Activated naive CD8-positive, alpha-beta T cell treated with anti-CD3 and anti-CD28 coated beads, Interleukin-2, amount 10 ng/mL, durations not matched to agents 7 days and 5 days (primary cell): Measurements from ENCODE around the gene SPEF2. TPM values are rescaled to one million over a fixed set of nuclear protein-coding genes. Genes with fewer than 3 reads are reported as not detected.

Source experiments
- ATAC-seq: fragments of 150-1000 bp; cut with Tn5 transposase; one replicate; pipeline ENCODE4 v1.10.0; 2021; ENCODE audit warnings: low read depth, moderate library complexity
- POLR2A ChIA-PET: fragments of 350-600 bp; sonication (Branson Sonifier 250); formaldehyde crosslinking; loops from one replicate; lab custom pipeline; 2021; ENCODE audit warnings: antibody characterized with exemption; lab: Charles Lee
- DNase-seq: peaks from one replicate; pipeline ENCODE4 v3.0.0; 2021
- H3K27ac Mint-ChIP-seq: one replicate; pipeline ENCODE4 v1.8.0; 2022; ENCODE audit warnings: mild to moderate bottlenecking, mixed read lengths
- H3K27me3 Mint-ChIP-seq: one replicate; pipeline ENCODE4 v1.8.0; 2022; ENCODE audit warnings: mild to moderate bottlenecking, moderate library complexity, mixed read lengths
- H3K36me3 Mint-ChIP-seq: one replicate; pipeline ENCODE4 v1.8.0; 2021; ENCODE audit warnings: mild to moderate bottlenecking, mixed read lengths
- H3K4me1 Mint-ChIP-seq: one replicate; pipeline ENCODE4 v1.8.0; 2021; ENCODE audit warnings: mixed read lengths
- H3K4me3 Mint-ChIP-seq: one replicate; pipeline ENCODE4 v1.8.0; 2022; ENCODE audit warnings: mild to moderate bottlenecking, moderate library complexity, mixed read lengths
- H3K9me3 Mint-ChIP-seq: one replicate; pipeline ENCODE4 v1.8.0; 2021; ENCODE audit warnings: mixed read lengths
- total RNA-seq, 2 experiments: library from RNA; stranded (reverse); gene quantifications; one replicate each; pipeline ENCODE4 v1.2.3, GENCODE V29; 2021

Gene SPEF2
- total RNA-seq, 2 experiments from 2014 or later, result 13.7 to 17.8 TPM

DNA sequence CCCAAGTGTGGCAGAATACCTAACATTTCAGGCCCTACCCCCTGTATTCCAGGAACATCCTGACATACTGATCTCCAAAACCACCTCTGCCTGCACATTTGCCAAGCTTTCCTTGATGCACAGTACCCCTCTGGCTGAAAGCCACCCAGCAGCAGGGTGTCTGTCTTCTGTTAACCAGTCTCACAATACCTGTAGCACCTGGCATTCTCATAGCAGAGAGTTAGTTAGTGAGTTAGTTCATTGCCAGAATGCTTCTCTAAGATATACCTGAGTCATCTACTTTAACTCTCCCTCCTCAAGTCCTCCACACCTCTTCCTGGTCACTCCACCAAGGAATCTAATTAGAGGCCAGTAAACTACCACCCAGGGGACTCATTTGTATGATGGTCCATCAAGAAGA lies 192.9 kb downstream of the SPEF2 start:
- POLR2A ChIA-PET, result interaction anchor here (0.7 to 3.4 kb wide), 4 partner anchors 12 to 48 kb away, joined by 3 to 16 read pairs (median 4); no protein-coding TSS in a partner anchor
- Mint-ChIP-seq H3K9me3 (no peaks in the 10 kb centered on the region), H3K4me3 (peak overlapping the region; percentile 18), H3K4me1 (peaks cover 23% of the 10 kb centered on the region), H3K27me3 (no peaks in the 10 kb centered on the region), H3K36me3 (peaks cover 6% of the 10 kb centered on the region), H3K27ac (peak overlapping the region; percentile 80)
- DNase-seq (no peak), ATAC-seq (peak; percentile 14)

DNA sequence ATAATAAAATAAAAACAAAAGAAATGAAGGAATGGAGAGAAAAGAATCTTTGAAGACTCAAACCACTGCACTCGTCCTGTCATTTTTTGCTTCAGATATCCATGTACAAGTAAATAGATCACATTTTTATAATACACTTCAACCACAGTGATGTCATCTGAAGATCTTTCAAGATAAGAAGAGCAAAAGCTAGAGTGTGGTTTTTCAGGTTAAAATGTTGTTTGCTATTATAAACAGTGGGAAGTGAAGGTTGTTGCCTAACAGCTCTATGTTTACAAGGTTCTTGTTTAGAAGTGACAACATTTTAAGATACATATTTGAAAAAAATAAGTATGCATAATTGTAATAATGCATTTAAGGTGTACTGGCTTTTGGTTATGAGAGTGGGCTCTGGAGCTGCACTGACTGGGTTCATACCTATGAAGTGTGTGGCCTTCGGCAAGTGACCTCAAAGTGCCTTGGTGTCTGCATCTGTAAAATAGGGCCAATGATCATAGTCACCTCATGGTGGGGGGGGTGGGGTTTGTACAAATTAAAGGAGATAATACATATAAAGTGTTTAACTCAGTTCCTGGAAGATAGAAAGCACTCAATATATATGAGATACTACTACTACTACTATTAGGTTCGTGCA lies 193.6 kb downstream of the SPEF2 start:
- DNase-seq (no peak), ATAC-seq (peak; percentile 57)
- Mint-ChIP-seq H3K36me3 (peaks cover 6% of the 10 kb centered on the region), H3K27ac (peak overlapping the region; percentile 78), H3K4me1 (peaks cover 23% of the 10 kb centered on the region), H3K4me3 (peak overlapping the region; percentile 54), H3K27me3 (no peaks in the 10 kb centered on the region), H3K9me3 (no peaks in the 10 kb centered on the region)
- POLR2A ChIA-PET, result interaction anchor here (0.7 to 3.4 kb wide), 6 partner anchors 11 to 48 kb away, joined by 3 to 16 read pairs (median 4); no protein-coding TSS in a partner anchor

DNA sequence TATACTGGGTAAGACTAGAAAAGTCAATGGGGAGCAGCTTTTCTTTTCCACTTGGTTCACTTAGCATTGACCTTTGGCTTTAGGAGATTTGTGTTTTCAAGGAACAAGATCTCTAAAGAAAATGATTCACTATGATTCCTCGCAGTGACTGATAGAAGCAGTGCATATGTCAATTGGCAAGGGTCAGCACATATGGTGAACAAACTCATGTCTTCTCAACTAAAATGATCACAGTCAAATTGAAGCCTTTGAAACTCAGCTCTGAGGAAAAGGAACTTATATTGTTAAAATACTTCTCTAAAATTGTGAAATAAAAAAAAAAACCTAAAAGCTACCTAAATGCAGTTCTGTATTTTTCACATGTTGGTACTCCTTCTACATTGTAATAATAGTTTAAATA lies 195.9 kb downstream of the SPEF2 start:
- Mint-ChIP-seq H3K36me3 (peaks cover 4% of the 10 kb centered on the region), H3K9me3 (no peaks in the 10 kb centered on the region), H3K4me3 (no peak overlapping the region), H3K27ac (no peak overlapping the region), H3K4me1 (peaks cover 18% of the 10 kb centered on the region), H3K27me3 (no peaks in the 10 kb centered on the region)
- POLR2A ChIA-PET, result interaction anchor here (1.1 to 3.4 kb wide), 2 partner anchors 9 to 13 kb away, joined by 3 to 16 read pairs; no protein-coding TSS in a partner anchor
- ATAC-seq (no peak), DNase-seq (no peak)

DNA sequence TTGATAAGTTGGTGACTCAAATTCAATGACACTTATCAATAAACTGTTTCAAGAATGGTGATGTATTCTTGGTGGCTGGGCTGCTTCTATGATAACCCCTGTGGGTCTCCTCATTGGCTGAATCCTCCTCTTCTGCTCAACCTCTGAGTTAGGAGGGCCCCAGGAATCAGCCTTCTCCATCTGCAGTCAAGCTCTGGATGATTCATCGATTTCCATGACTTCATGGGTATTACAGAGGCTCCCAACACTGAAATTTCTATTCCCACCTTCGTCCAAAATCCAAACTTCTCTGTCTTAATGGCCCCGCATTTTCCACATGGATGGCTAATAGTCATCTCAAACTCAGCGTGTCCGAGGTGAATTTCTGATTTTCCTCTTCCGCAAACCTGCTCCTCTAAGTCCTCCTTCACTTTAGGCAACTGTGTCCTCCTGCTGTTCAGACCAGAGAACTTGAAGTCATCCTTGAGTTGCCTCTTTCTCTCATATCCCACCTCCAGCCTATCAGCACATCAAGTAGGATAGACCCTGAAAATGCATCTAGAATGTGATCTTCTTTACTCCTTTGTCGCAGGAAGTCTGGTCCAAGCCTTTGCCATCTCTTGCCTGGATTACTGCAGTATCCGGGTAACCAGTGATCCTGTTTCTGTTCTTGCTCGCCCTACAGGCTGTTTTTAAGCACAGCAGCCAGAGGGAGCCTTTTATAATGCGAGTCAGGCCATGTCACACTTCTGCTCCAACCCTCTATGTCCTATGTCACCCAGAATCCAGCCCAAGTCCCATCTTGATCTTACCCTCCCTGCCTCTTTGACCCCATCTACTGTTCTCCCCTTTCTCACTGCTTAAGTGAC lies 197.7 kb downstream of the SPEF2 start:
- Mint-ChIP-seq H3K4me1 (peaks cover 28% of the 10 kb centered on the region), H3K36me3 (peaks cover 4% of the 10 kb centered on the region), H3K4me3 (no peak overlapping the region), H3K27ac (no peak overlapping the region), H3K27me3 (no peaks in the 10 kb centered on the region), H3K9me3 (no peaks in the 10 kb centered on the region)
- ATAC-seq (peak; percentile 48), DNase-seq (no peak)
- POLR2A ChIA-PET, result no interaction called here

DNA sequence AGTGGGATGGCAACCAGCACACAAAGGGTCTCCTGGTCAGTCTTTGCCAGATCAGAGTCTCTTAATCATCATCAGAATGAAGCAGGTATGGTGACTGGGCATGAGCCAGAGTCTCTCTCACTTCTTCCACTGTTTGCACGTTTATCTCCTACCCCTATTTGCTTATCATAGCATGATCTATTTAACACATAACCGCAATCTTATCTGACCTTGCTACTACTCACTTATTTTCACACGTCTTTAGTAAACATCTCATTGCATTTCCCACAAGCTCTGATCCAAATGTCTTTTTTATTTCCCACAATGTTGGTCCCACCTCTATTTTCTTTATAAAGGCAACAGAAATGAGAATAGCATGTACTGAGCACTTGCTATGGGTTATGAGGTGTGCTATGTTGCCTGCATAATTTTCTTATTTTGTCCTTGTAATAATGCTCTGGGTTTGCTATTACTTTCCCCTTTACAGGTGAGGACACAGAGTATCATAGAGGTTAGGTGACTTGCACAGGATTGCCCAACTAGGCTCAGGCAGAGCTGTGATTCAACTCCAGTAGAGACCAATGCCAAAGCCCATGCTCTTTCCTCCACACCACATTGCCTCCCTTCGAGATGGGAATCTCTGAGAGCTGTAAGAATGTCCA lies 199.3 kb downstream of the SPEF2 start:
- Mint-ChIP-seq H3K27ac (no peak overlapping the region), H3K36me3 (peaks cover 8% of the 10 kb centered on the region), H3K4me3 (no peak overlapping the region), H3K4me1 (peaks cover 29% of the 10 kb centered on the region), H3K9me3 (no peaks in the 10 kb centered on the region), H3K27me3 (no peaks in the 10 kb centered on the region)
- DNase-seq (no peak), ATAC-seq (no peak)
- POLR2A ChIA-PET, result no interaction called here

DNA sequence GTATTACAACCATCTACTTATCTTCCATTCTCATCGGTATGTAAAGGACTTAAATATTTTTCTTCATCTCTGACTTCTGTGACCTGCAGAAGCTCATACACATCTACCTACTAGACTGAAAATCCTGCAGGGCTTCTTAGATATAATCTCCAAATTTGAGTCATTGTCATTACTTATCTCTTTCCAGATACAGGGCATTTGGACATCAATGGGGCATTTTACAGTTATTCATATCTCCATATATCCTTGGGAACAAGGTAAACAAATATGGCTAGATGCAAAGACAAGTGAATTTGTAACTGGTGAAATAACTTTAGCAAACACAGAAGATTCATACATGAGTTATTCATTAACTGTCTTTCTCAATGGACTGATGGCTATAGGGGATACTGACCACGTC lies 201.4 kb downstream of the SPEF2 start:
- DNase-seq (no peak), ATAC-seq (no peak)
- H3K4me3 Mint-ChIP-seq, result no peak overlapping the region
- no peaks in the 10 kb centered on the region for H3K9me3 Mint-ChIP-seq
- no peak overlapping the region for H3K27ac Mint-ChIP-seq
- H3K4me1 Mint-ChIP-seq, result peaks cover 48% of the 10 kb centered on the region
- H3K36me3 Mint-ChIP-seq, result peaks cover 8% of the 10 kb centered on the region
- no peaks in the 10 kb centered on the region for H3K27me3 Mint-ChIP-seq
- POLR2A ChIA-PET, result interaction anchor here (0.8 to 1.4 kb wide), 2 partner anchors 16 to 35 kb away, joined by 3 to 5 read pairs; no protein-coding TSS in a partner anchor

DNA sequence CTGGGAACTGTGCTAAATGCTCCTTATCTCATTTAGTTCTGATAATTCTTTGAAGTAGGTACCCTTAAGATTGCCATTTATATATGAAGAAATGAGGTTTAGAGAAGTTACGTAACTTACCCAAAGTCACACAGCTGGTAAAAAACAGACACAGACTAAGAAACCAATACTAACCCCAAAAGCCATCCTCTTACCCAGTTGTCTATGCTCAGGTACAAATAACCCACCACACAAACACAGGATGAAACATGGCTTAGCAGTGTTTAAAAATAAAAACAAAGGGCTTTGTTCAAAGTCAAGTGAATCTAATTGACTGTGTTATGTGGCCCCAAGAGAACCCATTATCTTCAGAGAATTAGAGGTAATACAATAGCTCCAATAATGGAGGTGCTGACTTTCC lies 202.0 kb downstream of the SPEF2 start:
- peaks cover 52% of the 10 kb centered on the region for H3K4me1 Mint-ChIP-seq
- POLR2A ChIA-PET, result interaction anchor here (0.6 to 1.4 kb wide), 4 partner anchors 11 to 146 kb away, joined by 3 to 5 read pairs (median 4); partner anchors contain the start of gene IL7R
- ATAC-seq, result no peak
- no peaks in the 10 kb centered on the region for H3K9me3 Mint-ChIP-seq
- H3K36me3 Mint-ChIP-seq, result peaks cover 8% of the 10 kb centered on the region
- no peak overlapping the region for H3K27ac Mint-ChIP-seq
- H3K27me3 Mint-ChIP-seq, result no peaks in the 10 kb centered on the region
- no peak overlapping the region for H3K4me3 Mint-ChIP-seq
- DNase-seq, result no peak

DNA sequence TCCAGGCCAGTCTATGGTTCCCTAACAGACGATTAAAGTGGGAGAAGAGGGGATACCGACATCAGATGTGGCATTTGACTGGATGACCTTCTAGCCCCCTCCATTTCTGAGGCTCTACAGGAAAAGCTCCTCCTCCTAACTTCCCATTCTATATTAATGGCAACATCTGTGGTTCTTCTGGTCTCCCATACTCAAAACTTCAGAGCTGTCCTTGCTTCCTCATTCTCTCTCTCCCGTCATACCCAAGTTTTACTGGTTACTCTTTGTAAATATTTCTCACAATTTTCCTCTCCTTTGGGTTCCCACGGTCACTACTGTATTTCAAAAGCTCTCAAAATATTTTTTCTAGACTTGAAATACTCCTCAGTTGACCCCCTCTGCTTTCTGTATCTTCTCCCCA lies 203.1 kb downstream of the SPEF2 start:
- no peak overlapping the region for H3K27ac Mint-ChIP-seq
- peaks cover 11% of the 10 kb centered on the region for H3K36me3 Mint-ChIP-seq
- ATAC-seq (no peak), DNase-seq (no peak)
- H3K4me3 Mint-ChIP-seq, result no peak overlapping the region
- H3K27me3 Mint-ChIP-seq, result no peaks in the 10 kb centered on the region
- peaks cover 59% of the 10 kb centered on the region for H3K4me1 Mint-ChIP-seq
- POLR2A ChIA-PET, result interaction anchor here (1.2 to 2.4 kb wide), 5 partner anchors 10 to 36 kb away, joined by 3 to 8 read pairs (median 4); partner anchors contain the start of gene IL7R
- no peaks in the 10 kb centered on the region for H3K9me3 Mint-ChIP-seq

DNA sequence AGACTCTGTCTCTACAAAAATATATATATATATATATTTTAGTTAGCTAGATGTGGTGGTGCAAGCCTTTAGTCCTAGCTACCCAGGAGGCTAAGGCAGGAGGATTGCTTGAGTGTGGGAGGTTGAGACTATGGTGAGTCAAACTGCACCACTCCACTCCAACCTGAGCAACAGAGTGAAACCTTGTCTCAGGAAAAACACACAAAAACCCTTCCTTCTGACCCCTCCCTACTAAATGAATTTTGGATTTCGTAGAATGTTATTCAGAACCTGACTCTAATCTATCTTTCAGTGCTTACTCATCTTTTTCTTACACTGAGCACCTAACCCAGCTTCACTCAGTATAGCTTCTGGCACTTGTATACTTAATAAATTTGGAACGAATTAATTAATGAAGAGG lies 203.8 kb downstream of the SPEF2 start:
- H3K9me3 Mint-ChIP-seq, result no peaks in the 10 kb centered on the region
- H3K27ac Mint-ChIP-seq, result peak overlapping the region; percentile 20
- no peak for DNase-seq
- peak overlapping the region; percentile 72 for H3K4me3 Mint-ChIP-seq
- no peak for ATAC-seq
- no peaks in the 10 kb centered on the region for H3K27me3 Mint-ChIP-seq
- peaks cover 66% of the 10 kb centered on the region for H3K4me1 Mint-ChIP-seq
- H3K36me3 Mint-ChIP-seq, result peaks cover 11% of the 10 kb centered on the region
- POLR2A ChIA-PET, result interaction anchor here (1.2 to 3.1 kb wide), 6 partner anchors 9 to 41 kb away, joined by 4 to 16 read pairs (median 6); no protein-coding TSS in a partner anchor

DNA sequence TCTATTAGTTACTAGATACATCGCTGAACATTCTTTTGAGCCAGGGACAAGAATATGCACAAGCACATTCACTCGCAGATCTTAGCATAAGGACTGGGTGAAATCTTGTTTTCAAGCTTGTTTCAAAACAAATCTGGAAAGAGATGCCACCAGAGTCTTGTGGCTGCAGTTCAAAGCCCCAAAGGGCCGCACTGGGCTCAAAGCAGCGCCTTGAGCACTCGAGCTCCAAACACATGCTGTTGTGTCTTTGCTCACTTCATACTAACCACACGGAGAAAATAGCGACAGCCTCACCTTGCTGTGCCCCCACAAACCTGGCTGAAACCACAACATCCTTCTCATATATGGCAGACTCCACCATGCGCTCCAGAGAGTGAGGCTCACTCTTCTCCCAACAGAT lies 204.8 kb downstream of the SPEF2 start:
- POLR2A ChIA-PET, result interaction anchor here (1.2 to 3.1 kb wide), 9 partner anchors 8 to 43 kb away, joined by 3 to 16 read pairs (median 7); partner anchors contain the start of gene IL7R
- Mint-ChIP-seq H3K27me3 (no peaks in the 10 kb centered on the region), H3K27ac (peak overlapping the region; percentile 81), H3K36me3 (peaks cover 11% of the 10 kb centered on the region), H3K9me3 (no peaks in the 10 kb centered on the region), H3K4me3 (peak overlapping the region; percentile 72), H3K4me1 (peaks cover 74% of the 10 kb centered on the region)
- DNase-seq (peak; percentile 54), ATAC-seq (peak; percentile 76)

DNA sequence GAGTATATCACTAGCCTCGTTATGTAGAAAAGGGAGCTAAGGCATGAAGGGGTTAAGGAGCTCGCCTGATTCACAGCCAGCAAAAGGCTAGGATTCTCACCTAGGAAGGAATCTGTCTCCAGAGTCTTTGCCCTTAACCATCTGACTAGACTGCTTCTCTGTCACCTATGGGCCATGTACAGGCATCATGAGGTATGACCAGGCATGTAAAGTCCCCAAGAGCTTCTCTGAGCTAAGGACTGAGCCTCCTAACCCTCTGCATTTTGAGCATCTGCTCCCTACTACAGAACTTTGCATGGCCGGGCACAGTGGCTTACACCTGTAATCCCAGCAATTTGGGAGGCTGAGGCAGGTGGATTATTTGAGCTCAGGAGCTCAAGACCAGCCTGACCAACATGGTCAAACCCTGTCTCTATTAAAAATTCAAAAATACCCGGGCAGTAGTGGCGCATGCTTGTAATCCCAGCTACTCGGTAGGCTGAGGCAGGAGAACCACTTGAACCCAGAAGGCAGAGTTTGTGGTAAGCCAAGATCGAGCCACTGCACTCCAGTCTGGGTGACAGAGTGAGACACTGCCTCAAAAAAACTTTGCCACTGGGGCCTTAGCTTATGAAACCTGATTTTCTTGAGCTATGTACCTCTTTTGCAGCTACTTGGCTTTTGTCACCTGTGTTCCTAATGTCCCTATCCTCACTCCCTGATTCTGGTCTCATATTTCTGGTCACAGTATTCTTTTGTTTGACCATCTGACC lies 205.9 kb downstream of the SPEF2 start:
- Mint-ChIP-seq H3K27me3 (no peaks in the 10 kb centered on the region), H3K4me1 (peaks cover 80% of the 10 kb centered on the region), H3K9me3 (no peaks in the 10 kb centered on the region), H3K27ac (peak overlapping the region; percentile 75), H3K36me3 (peaks cover 11% of the 10 kb centered on the region), H3K4me3 (no peak overlapping the region)
- ATAC-seq (no peak), DNase-seq (no peak)
- POLR2A ChIA-PET, result interaction anchor here (0.6 to 3.1 kb wide), 10 partner anchors 7 to 44 kb away, joined by 3 to 16 read pairs (median 5); partner anchors contain the start of gene IL7R

DNA sequence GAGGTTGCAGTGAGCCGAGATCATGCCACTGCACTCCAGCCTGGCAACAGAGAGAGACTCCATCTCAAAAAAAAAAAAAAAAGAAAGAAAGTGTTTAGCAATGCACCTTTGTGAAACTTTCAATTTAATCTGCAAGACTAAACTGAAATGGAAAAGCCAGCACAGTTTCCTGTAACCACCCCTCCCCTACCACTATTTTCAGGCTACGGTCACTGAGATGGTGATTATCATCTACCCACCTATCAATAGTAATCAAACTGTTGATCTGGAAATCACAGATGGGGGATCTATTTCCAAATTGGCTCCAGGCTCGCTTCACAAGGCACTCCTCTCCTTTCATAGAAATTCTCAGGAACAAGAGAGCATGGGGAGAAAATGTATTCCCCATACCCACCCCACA lies 208.4 kb downstream of the SPEF2 start:
- Mint-ChIP-seq H3K36me3 (peaks cover 5% of the 10 kb centered on the region), H3K27ac (peak overlapping the region; percentile 89), H3K4me1 (peaks cover 67% of the 10 kb centered on the region), H3K4me3 (peak overlapping the region; percentile 63), H3K27me3 (no peaks in the 10 kb centered on the region), H3K9me3 (no peaks in the 10 kb centered on the region)
- DNase-seq (no peak), ATAC-seq (no peak)
- POLR2A ChIA-PET, result interaction anchor here (1.5 kb wide), 1 partner anchor 36 kb away, joined by 3 read pairs; no protein-coding TSS in a partner anchor
